Activated naive CD8-positive, alpha-beta T cell (primary cell): ENCODE results near the gene RAD23B.
"Not testable (repeated sequence)": the region's sequence is repeated elsewhere in the genome, so short reads cannot be mapped to it uniquely, and the experiment has no call there.

Source experiments
- H3K27ac Mint-ChIP-seq: one replicate; pipeline ENCODE4 v1.8.0; 2021; ENCODE audit warnings: mixed read lengths
- H3K27me3 Mint-ChIP-seq: one replicate; pipeline ENCODE4 v1.8.0; 2021; ENCODE audit warnings: mixed read lengths
- H3K36me3 Mint-ChIP-seq: one replicate; pipeline ENCODE4 v1.8.0; 2021; ENCODE audit warnings: mixed read lengths
- H3K4me1 Mint-ChIP-seq: one replicate; pipeline ENCODE4 v1.8.0; 2021; ENCODE audit warnings: low read depth, mixed read lengths
- H3K4me3 Mint-ChIP-seq: one replicate; pipeline ENCODE4 v1.8.0; 2021; ENCODE audit warnings: mild to moderate bottlenecking, mixed read lengths
- H3K9me3 Mint-ChIP-seq: one replicate; pipeline ENCODE4 v1.8.0; 2021; ENCODE audit warnings: low read depth, mixed read lengths

The RAD23B gene

GRCh38 chr9:107259751-107260313, 23.2 kb upstream of the RAD23B start:
- not testable (repeated sequence) for H3K27me3 Mint-ChIP-seq, H3K36me3 Mint-ChIP-seq, H3K27ac Mint-ChIP-seq

DNA sequence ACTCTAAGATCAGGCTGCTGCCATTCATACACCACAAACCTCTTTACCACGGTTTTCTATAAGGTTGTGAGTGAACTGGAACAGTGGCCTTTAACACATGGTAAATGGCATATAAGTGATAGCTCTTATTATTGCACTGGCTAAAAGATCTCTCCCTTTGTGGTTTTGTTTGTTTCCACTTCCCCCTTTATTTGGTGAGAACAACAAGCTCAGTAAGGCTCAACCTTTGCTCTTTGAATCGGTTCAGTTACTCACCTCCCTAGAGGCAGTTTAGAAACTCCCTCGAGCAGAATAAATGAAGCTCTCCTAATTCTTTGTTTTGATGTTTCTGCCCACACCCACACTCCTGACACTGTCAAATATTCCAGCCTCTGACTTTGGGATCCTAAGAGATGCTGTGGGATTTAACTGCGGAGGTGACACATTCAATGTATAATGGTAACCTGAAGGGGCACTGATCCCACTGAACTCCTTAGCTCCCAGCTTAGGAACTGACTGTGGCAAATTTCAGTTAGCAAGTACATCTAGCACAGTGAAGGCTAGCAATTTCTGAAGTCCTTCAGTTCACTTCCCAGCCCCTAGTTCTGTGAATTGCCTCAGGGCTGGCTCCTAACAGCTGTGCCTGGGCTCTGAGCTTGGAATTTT, 22.5 kb upstream of the RAD23B start:
- Mint-ChIP-seq H3K4me3 (no peak overlapping the region), H3K36me3 (peaks cover 2% of the 10 kb centered on the region), H3K27ac (no peak overlapping the region), H3K4me1 (peaks cover 2% of the 10 kb centered on the region), H3K9me3 (peaks cover 8% of the 10 kb centered on the region), H3K27me3 (peaks cover 3% of the 10 kb centered on the region)

More at GRCh38 chr9:107259751-107260313, 23.2 kb upstream of the RAD23B start:
- not testable (repeated sequence) for H3K4me1 Mint-ChIP-seq, H3K9me3 Mint-ChIP-seq, H3K4me3 Mint-ChIP-seq

GRCh38 chr9:107261106-107261505, 22.0 kb upstream of the RAD23B start:
- Mint-ChIP-seq H3K4me1 (peaks cover 2% of the 10 kb centered on the region), H3K4me3 (no peak overlapping the region), H3K27me3 (peaks cover 3% of the 10 kb centered on the region), H3K27ac (no peak overlapping the region), H3K36me3 (peaks cover 2% of the 10 kb centered on the region), H3K9me3 (peaks cover 9% of the 10 kb centered on the region)

DNA sequence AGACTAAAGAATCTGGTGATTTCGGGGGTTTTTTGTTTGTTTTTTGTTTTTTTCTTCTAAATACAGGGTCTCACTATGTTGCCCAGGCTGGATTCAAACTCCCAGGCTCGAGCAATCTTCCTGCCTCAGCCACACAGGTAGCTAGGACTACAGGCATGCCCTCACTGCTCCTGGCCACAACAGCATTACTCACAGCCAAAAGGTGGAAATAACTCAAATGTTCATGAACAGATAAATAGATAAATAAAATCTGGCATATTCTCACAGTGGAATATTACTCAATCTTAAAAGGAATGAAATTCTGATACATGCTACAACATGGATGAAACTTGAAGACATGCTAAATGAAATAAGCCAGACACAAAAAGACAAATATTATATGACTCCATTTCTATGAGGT, 19.8 kb upstream of the RAD23B start:
- Mint-ChIP-seq H3K36me3 (peaks cover 5% of the 10 kb centered on the region), H3K9me3 (peaks cover 9% of the 10 kb centered on the region), H3K4me1 (peaks cover 2% of the 10 kb centered on the region), H3K27ac (no peak overlapping the region), H3K27me3 (peaks cover 3% of the 10 kb centered on the region), H3K4me3 (no peak overlapping the region)

DNA sequence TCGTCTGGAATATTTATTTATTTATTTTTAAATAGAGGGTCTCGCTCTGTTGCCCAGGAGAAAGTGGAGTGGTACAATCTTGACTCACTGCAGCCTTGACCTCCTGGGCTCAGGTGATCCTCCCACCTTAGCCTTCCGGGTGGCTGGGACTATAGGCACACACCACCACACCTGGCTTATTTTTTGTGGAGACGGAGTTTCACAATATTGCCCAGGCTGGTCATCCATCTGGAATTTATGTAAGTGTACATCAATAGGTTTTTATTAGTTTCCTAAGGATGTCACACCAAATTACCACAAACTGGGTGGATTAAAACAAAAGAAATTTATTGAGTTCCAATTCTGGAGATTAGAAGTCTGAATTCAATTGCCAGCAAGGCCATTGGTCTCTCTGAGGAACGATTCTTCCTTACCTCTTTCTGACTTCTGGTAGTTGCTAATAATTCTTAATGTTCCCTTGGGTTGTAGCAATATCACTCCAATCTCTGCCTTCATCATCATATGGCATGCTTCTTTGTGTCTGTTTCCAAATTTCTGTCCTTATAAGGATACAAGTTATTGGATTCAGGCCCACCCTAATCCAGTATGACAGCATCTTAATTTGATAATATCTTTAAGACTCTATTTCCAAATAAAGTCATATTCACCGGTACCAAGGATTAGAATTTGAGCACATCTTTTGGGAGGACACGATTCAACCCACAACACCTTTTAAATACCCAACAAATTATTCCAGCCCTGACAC, 16.3 kb upstream of the RAD23B start:
- peaks cover 9% of the 10 kb centered on the region for H3K9me3 Mint-ChIP-seq
- H3K27ac Mint-ChIP-seq, result no peak overlapping the region
- H3K4me3 Mint-ChIP-seq, result no peak overlapping the region
- H3K36me3 Mint-ChIP-seq, result peaks cover 5% of the 10 kb centered on the region
- H3K4me1 Mint-ChIP-seq, result no peaks in the 10 kb centered on the region
- peaks cover 3% of the 10 kb centered on the region for H3K27me3 Mint-ChIP-seq

- Mint-ChIP-seq H3K4me1 (no peaks in the 10 kb centered on the region), H3K9me3 (peaks cover 9% of the 10 kb centered on the region), H3K4me3 (no peak overlapping the region), H3K27me3 (peaks cover 3% of the 10 kb centered on the region), H3K36me3 (peaks cover 5% of the 10 kb centered on the region), H3K27ac (no peak overlapping the region)
Observed at GRCh38 chr9:107268560-107268959, 14.5 kb upstream of the RAD23B start.

- Mint-ChIP-seq H3K36me3 (peaks cover 5% of the 10 kb centered on the region), H3K27ac (no peak overlapping the region), H3K4me3 (no peak overlapping the region), H3K9me3 (peaks cover 9% of the 10 kb centered on the region), H3K27me3 (peaks cover 5% of the 10 kb centered on the region), H3K4me1 (no peaks in the 10 kb centered on the region)
Observed at GRCh38 chr9:107269254-107269653, 13.8 kb upstream of the RAD23B start.

DNA sequence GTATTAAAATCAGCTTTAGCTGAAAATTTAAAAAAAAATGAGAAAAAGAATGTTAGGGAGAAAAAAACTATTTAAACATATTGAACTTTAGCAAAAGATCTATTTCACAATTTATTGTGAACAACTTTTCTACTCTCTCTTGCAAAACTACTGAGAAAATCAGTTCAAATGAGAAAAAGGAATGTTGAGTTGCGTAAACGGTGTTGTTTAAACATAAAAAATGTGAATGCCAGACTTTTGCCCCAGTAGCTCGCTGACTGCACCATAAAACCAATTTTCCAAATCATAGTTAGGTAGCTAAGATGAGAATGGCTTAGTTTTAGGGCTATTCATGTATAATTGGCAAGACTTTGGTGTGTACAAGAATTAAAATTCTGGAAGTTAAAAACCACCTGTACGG, 13.4 kb upstream of the RAD23B start:
- H3K27me3 Mint-ChIP-seq, result peaks cover 5% of the 10 kb centered on the region
- H3K9me3 Mint-ChIP-seq, result peaks cover 9% of the 10 kb centered on the region
- peaks cover 5% of the 10 kb centered on the region for H3K36me3 Mint-ChIP-seq
- H3K4me1 Mint-ChIP-seq, result no peaks in the 10 kb centered on the region
- no peak overlapping the region for H3K27ac Mint-ChIP-seq
- no peak overlapping the region for H3K4me3 Mint-ChIP-seq

DNA sequence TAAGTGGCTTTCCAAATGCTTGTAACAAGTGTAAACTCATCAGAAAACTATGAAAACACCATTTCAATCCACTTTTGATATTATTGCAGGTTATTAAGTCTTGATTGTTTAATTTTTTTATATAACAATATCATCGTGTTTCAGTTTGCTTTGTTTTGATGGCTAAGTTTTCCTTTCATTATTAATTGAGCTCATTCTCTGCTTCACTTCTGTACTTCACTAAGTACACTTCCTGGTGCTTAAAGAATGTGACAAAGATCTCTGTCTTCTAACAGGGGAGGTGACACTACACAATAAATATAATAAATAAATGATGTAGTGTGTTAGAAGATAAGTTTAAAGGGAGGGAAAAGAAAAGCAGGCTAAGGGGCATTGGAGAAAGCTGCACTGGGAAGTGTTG, 13.0 kb upstream of the RAD23B start:
- Mint-ChIP-seq H3K27me3 (peaks cover 7% of the 10 kb centered on the region), H3K36me3 (peaks cover 5% of the 10 kb centered on the region), H3K4me1 (no peaks in the 10 kb centered on the region), H3K4me3 (no peak overlapping the region), H3K27ac (no peak overlapping the region), H3K9me3 (peaks cover 6% of the 10 kb centered on the region)

GRCh38 chr9:107270580-107270979, 12.5 kb upstream of the RAD23B start:
- Mint-ChIP-seq H3K4me3 (no peak overlapping the region), H3K27ac (no peak overlapping the region), H3K36me3 (peaks cover 3% of the 10 kb centered on the region), H3K4me1 (no peaks in the 10 kb centered on the region), H3K9me3 (peaks cover under 1% of the 10 kb centered on the region), H3K27me3 (peaks cover 10% of the 10 kb centered on the region)

- Mint-ChIP-seq H3K4me1 (no peaks in the 10 kb centered on the region), H3K27ac (no peak overlapping the region), H3K4me3 (no peak overlapping the region), H3K27me3 (peaks cover 11% of the 10 kb centered on the region), H3K36me3 (no peaks in the 10 kb centered on the region), H3K9me3 (no peaks in the 10 kb centered on the region)
Observed at GRCh38 chr9:107273634-107274033, 9.4 kb upstream of the RAD23B start.

DNA sequence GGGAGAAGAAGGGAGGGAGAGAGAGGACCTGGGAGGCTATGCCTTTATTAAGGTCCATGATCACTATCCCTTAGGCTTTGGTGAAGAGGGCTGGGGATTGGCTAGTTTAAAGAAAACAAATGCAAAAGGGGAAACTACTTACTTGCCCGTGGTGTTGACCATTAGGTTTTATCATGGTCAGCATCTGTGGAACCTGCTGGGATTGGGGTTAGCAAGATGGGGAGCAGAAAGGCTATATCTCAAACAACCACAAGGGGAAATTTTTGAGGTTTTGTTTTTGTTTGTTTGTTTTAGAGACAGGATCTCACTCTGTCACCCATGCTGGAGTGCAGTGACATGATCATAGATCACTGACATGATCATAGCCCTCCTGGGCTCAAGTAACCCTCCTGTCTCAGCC, 9.0 kb upstream of the RAD23B start:
- H3K9me3 Mint-ChIP-seq, result no peaks in the 10 kb centered on the region
- peaks cover 11% of the 10 kb centered on the region for H3K27me3 Mint-ChIP-seq
- no peak overlapping the region for H3K4me3 Mint-ChIP-seq
- H3K36me3 Mint-ChIP-seq, result no peaks in the 10 kb centered on the region
- no peak overlapping the region for H3K27ac Mint-ChIP-seq
- no peaks in the 10 kb centered on the region for H3K4me1 Mint-ChIP-seq

GRCh38 chr9:107274953-107275422, 8.1 kb upstream of the RAD23B start:
- H3K4me1 Mint-ChIP-seq, result no peaks in the 10 kb centered on the region
- no peak overlapping the region for H3K4me3 Mint-ChIP-seq
- H3K9me3 Mint-ChIP-seq, result no peaks in the 10 kb centered on the region

GRCh38 chr9:107275530-107275929, 7.5 kb upstream of the RAD23B start:
- Mint-ChIP-seq H3K4me1 (peaks cover 1% of the 10 kb centered on the region), H3K4me3 (no peak overlapping the region), H3K27ac (no peak overlapping the region), H3K9me3 (no peaks in the 10 kb centered on the region), H3K36me3 (no peaks in the 10 kb centered on the region), H3K27me3 (peaks cover 11% of the 10 kb centered on the region)

More at GRCh38 chr9:107274953-107275422, 8.1 kb upstream of the RAD23B start:
- Mint-ChIP-seq H3K27ac (no peak overlapping the region), H3K36me3 (no peaks in the 10 kb centered on the region), H3K27me3 (peaks cover 11% of the 10 kb centered on the region)

GRCh38 chr9:107276966-107277710, 5.9 kb upstream of the RAD23B start:
- no peak overlapping the region for H3K27ac Mint-ChIP-seq

More at GRCh38 chr9:107276966-107277710, 5.9 kb upstream of the RAD23B start:
- H3K4me3 Mint-ChIP-seq, result no peak overlapping the region
- no peaks in the 10 kb centered on the region for H3K36me3 Mint-ChIP-seq
- peaks cover 11% of the 10 kb centered on the region for H3K27me3 Mint-ChIP-seq
- H3K4me1 Mint-ChIP-seq, result peaks cover 8% of the 10 kb centered on the region
- no peaks in the 10 kb centered on the region for H3K9me3 Mint-ChIP-seq
